B cell (primary cell): ENCODE data around the gene AKAP6.

Experiments
- EZH2 ChIP-seq: IDR thresholded peaks from 2 replicates; pipeline ENCODE4 v1.6.1; 2012; ENCODE audit warnings: borderline replicate concordance, low read depth, mild to moderate bottlenecking, moderate library complexity, low read length; ENCODE audit not compliant: insufficient read depth, poor library complexity, severe bottlenecking
- TF ChIP-seq, protein P1 (sequence below): fragments of 200-600 bp; IDR thresholded peaks from one replicate; pipeline ENCODE4 v1.8.0; 2022; ENCODE audit warnings: antibody characterized with exemption, mild to moderate bottlenecking

DNA sequence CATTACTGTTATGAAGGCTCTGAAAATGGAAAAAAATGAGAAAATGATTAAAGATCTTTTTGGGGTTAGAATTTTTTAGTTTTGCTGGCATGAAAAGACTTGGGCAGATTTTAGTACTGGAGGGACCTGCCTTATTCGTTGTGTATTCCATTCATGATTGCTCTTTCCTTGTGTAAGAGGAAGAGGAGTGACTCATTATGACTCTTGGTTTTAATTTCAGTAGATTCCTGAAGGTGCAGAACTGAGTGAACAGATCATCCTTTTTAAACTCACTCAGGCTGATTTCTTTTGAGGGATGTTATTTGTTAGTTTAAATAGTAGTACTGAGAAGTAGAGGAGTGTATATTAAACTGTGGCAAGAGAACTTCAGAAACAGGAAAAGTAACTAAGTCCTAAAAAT is 41.6 kb downstream of the AKAP6 start:
- no peak for TF ChIP-seq EZH2
- TF ChIP-seq, protein P1, sequence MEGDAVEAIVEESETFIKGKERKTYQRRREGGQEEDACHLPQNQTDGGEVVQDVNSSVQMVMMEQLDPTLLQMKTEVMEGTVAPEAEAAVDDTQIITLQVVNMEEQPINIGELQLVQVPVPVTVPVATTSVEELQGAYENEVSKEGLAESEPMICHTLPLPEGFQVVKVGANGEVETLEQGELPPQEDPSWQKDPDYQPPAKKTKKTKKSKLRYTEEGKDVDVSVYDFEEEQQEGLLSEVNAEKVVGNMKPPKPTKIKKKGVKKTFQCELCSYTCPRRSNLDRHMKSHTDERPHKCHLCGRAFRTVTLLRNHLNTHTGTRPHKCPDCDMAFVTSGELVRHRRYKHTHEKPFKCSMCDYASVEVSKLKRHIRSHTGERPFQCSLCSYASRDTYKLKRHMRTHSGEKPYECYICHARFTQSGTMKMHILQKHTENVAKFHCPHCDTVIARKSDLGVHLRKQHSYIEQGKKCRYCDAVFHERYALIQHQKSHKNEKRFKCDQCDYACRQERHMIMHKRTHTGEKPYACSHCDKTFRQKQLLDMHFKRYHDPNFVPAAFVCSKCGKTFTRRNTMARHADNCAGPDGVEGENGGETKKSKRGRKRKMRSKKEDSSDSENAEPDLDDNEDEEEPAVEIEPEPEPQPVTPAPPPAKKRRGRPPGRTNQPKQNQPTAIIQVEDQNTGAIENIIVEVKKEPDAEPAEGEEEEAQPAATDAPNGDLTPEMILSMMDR = no peak
